Pancreas (tissue), 10 donors: Measurements from ENCODE around the gene PITHD1. TPM values are rescaled to one million over a fixed set of nuclear protein-coding genes. Genes with fewer than 3 reads are reported as not detected.
"Not testable (repeated sequence)": the region's sequence is repeated elsewhere in the genome, so short reads cannot be mapped to it uniquely, and the experiment has no call there.

Experiments
- ATAC-seq, 4 donors: fragments of 200-7000 bp; cut with Tn5 transposase; one replicate each; pipeline versions ENCODE4 v1.8.0 to v1.9.1; 2020; ENCODE audit warnings: mild to moderate bottlenecking in 4 of 4, moderate library complexity in 4 of 4
- DNase-seq, 6 donors: peaks; one replicate each; pipeline ENCODE4 v3.0.0-alpha.2; 2020
- FAIRE-seq: peaks from 2 replicates; lab custom pipeline; 2012; peaks lifted over from hg19 to GRCh38; lab: Jason Lieb, UNC
- H3K27ac ChIP-seq, 4 donors: fragments of 200-600 bp; sonication (generic); 1 replicate in 3 of 4; 2 replicates in 1 of 4; pipeline versions ENCODE4 v1.5.0 to v1.8.0; 2020
- H3K27me3 ChIP-seq, 4 donors: fragments of 200-600 bp; one replicate each; pipeline ENCODE4 v1.8.0; 2021
- H3K36me3 ChIP-seq, 3 donors: fragments of 200-600 bp; sonication (generic) in 1 of 3; one replicate each; pipeline versions ENCODE4 v1.5.0 to v1.8.0; 2020 to 2021
- H3K4me1 ChIP-seq, 3 donors: fragments of 200-600 bp; one replicate each; pipeline ENCODE4 v1.8.0; 2021
- H3K4me3 ChIP-seq, 4 donors: fragments of 200-600 bp; sonication (generic) in 2 of 4; one replicate each; pipeline versions ENCODE4 v1.5.0 to v1.8.0; 2020 to 2021
- H3K9me3 ChIP-seq, 4 donors: fragments of 200-600 bp; one replicate each; pipeline ENCODE4 v1.8.0; 2021
- CTCF ChIP-seq, 4 donors: fragments of 200-600 bp; sonication (generic) in 3 of 4; IDR thresholded peaks; one replicate each; pipeline versions ENCODE4 v1.5.0 to v1.8.0; 2021; ENCODE audit warnings: antibody characterized with exemption in 4 of 4
- WGBS, 2 donors: extraction: QIAGEN DNeasy Blood & Tissue Kit; methylation state at CpG; one replicate each; pipeline ENCODE4 v1.1.7; 2013; 5-methylcytosine and 5-hydroxymethylcytosine counted together
- intact Hi-C, 3 donors: fragments of 100-400 bp; cut with DNase I; formaldehyde crosslinking; loops; one replicate each; pipeline versions ENCODE4 v1.11.1 to v1.14.2; 2022
- polyA plus RNA-seq, 2 donors: library from polyadenylated mRNA; stranded (reverse); fragments of 200-250 nt; gene quantifications; one replicate each; pipeline ENCODE4 v1.2.3, GENCODE V29; 2013
- total RNA-seq, 6 donors: library from RNA; stranded (reverse); fragmentation: NEBNext Ultra II Directional in 4 of 6; extraction: Animal tissue kit (Norgen Biotek cat#: 25700) in 4 of 6; gene quantifications; one replicate each; pipeline versions ENCODE4 v1.2.1 to v1.2.4, GENCODE V29; 2021 to 2023
- donor health status: healthy with polysubstance abuse.
- donor health status: DM: no; HTN: no; CAD: no; lungs with moderate emphysema.
- donor health status: DM: no; HTN: no; CAD: no.
- donor health status: control.
- donor health status: control.
- donor health status: Bipolar disorder and iron deficiency.
- donor health status: DM: yes; HTN: yes; CAD: no.
- donor health status: DM: no; HTN: no; CAD: no.
- donor health status: DM: no; HTN: no; CAD: no.
- donor health status: DM: yes; HTN: yes; CAD: no.

PITHD1 gene
- total and polyA plus RNA-seq, 8 donors, result 17.3 to 36.8 (median 19.9) TPM

GRCh38 chr1:23827717-23828116, 49.5 kb downstream of the PITHD1 start:
- 88 to 100% methylated on average over 1 of the region's 1 CpG for WGBS, 2 donors
- intact Hi-C loops, result no loop called here
- no peak for FAIRE-seq

GRCh38 chr1:23834156-23834555, 55.9 kb downstream of the PITHD1 start:
- H3K9me3 ChIP-seq, H3K4me1 ChIP-seq, H3K4me3 ChIP-seq, FAIRE-seq, H3K27ac ChIP-seq, DNase-seq, intact Hi-C loops, H3K27me3 ChIP-seq, ATAC-seq, H3K36me3 ChIP-seq: not testable (repeated sequence)
- 70 to 81% methylated on average over 6 of the region's 6 CpGs for WGBS, 2 donors

More at GRCh38 chr1:23827717-23828116, 49.5 kb downstream of the PITHD1 start:
- DNase-seq, result no peak
- Histone ChIP-seq H3K9me3 (no peaks in the 10 kb centered on the region), H3K27ac (no peak overlapping the region), H3K4me1 (peaks cover 0 to 6% (median 3%) of the 10 kb centered on the region in 3 donors), H3K4me3 (no peak overlapping the region), H3K36me3 (no peaks in the 10 kb centered on the region), H3K27me3 (no peaks in the 10 kb centered on the region)
- no peak for ATAC-seq
- no peak for TF ChIP-seq CTCF (IDR thresholded peaks at IDR 0.05)

DNA sequence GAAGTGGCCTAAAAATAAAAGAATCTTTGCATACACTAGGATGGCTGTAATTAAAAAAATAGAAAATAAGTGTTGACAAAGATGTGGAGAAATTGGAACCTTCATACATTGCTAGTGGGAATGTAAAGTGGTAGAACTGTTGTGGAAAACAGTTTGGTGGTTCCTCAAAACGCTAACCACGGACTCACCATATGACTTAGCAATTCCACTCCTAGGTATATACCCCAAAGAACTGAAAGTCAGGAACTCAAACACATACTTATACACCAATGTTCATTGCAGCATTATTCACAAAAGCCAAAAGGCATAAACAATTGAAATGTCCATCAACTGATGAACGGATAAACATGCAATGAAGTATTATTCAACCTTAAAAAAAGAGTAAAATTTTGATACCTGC, 57.8 kb downstream of the PITHD1 start:
- TF ChIP-seq CTCF (IDR thresholded peaks at IDR 0.05), result no peak
- H3K4me1 ChIP-seq, result peaks cover 0 to 3% (median 0%) of the 10 kb centered on the region in 3 donors
- H3K9me3 ChIP-seq, result no peaks in the 10 kb centered on the region
- no peak overlapping the region for H3K27ac ChIP-seq
- no peak overlapping the region for H3K4me3 ChIP-seq
- DNase-seq, result no peak
- no peak for ATAC-seq
- FAIRE-seq, result no peak
- H3K27me3 ChIP-seq, result no peaks in the 10 kb centered on the region
- WGBS, 2 donors, result 51 to 74% methylated on average over 3 of the region's 3 CpGs
- no peaks in the 10 kb centered on the region for H3K36me3 ChIP-seq
- intact Hi-C loops, result no loop called here

Other genes starting within 250 kb of the PITHD1 start
- under 1 TPM in 4 of 6 donors, not detected in 2; 0.14 to 0.40 (median 0.20) TPM for gene E2F2, start 247.2 kb upstream of the PITHD1 start, total RNA-seq
- gene E2F2, start 247.2 kb upstream of the PITHD1 start, polyA plus RNA-seq, result under 1 TPM; 0.04 to 0.05 TPM
- 10 to 100 TPM; 16.6 to 54.0 (median 31.2) TPM for gene ID3, start 218.9 kb upstream of the PITHD1 start, total RNA-seq
- 10 to 100 TPM; 40.1 to 51.9 TPM for gene ID3, start 218.9 kb upstream of the PITHD1 start, polyA plus RNA-seq
- gene RPL11, start 86.6 kb upstream of the PITHD1 start, total RNA-seq, result 100 to 1,000 TPM; 511 to 819 (median 681) TPM
- 1,000 to 10,000 TPM; 1,351 to 1,484 TPM for gene RPL11, start 86.6 kb upstream of the PITHD1 start, polyA plus RNA-seq
- gene ELOA, start 34.9 kb upstream of the PITHD1 start, total RNA-seq, result 10 to 100 TPM; 23.5 to 33.9 (median 27.0) TPM
- gene ELOA, start 34.9 kb upstream of the PITHD1 start, polyA plus RNA-seq, result 10 to 100 TPM; 10.6 to 13.8 TPM
- 10 to 100 TPM; 13.6 to 31.3 (median 21.6) TPM for gene LYPLA2, start 12.7 kb downstream of the PITHD1 start, total RNA-seq
- 10 to 100 TPM; 37.0 to 45.4 TPM for gene LYPLA2, start 12.7 kb downstream of the PITHD1 start, polyA plus RNA-seq
- gene GALE, start 22.3 kb downstream of the PITHD1 start, total RNA-seq, result 10 to 100 TPM in 5 of 6 donors, 1 to 10 TPM in 1; 5.6 to 15.2 (median 11.4) TPM
- gene GALE, start 22.3 kb downstream of the PITHD1 start, polyA plus RNA-seq, result 10 to 100 TPM; 20.1 to 34.6 TPM
- 10 to 100 TPM; 16.2 to 26.0 (median 16.9) TPM for gene HMGCL, start 47.0 kb downstream of the PITHD1 start, total RNA-seq
- 10 to 100 TPM; 18.9 to 27.0 TPM for gene HMGCL, start 47.0 kb downstream of the PITHD1 start, polyA plus RNA-seq
- gene FUCA1, start 89.9 kb downstream of the PITHD1 start, total RNA-seq, result 10 to 100 TPM in 3 of 6 donors, 1 to 10 TPM in 3; 8.3 to 23.4 (median 13.3) TPM
- 10 to 100 TPM; 14.0 to 27.8 TPM for gene FUCA1, start 89.9 kb downstream of the PITHD1 start, polyA plus RNA-seq
- gene CNR2, start 134.9 kb downstream of the PITHD1 start, total RNA-seq, result not detected
- gene CNR2, start 134.9 kb downstream of the PITHD1 start, polyA plus RNA-seq, result not detected
- 10 to 100 TPM; 24.3 to 57.4 (median 38.3) TPM for gene PNRC2, start 181.4 kb downstream of the PITHD1 start, total RNA-seq
- 10 to 100 TPM; 30.2 to 49.0 TPM for gene PNRC2, start 181.4 kb downstream of the PITHD1 start, polyA plus RNA-seq
- 10 to 100 TPM; 25.5 to 54.9 (median 37.1) TPM for gene SRSF10, start 201.9 kb downstream of the PITHD1 start, total RNA-seq
- gene SRSF10, start 201.9 kb downstream of the PITHD1 start, polyA plus RNA-seq, result 10 to 100 TPM; 42.8 to 78.8 TPM